Transverse colon (tissue), 4 donors: ENCODE results near the gene HDDC2. TPM values are rescaled to one million over a fixed set of nuclear protein-coding genes. Genes with fewer than 3 reads are reported as not detected.

ENCODE experiments used
- DNase-seq: peaks from one replicate; pipeline ENCODE4 v3.0.0-alpha.2; 2019
- H3K27ac ChIP-seq, 4 donors: fragments of 200-600 bp; sonication (generic); 2 replicates each; pipeline ENCODE4 v1.5.1; 2016 to 2018; ENCODE audit warnings: inconsistent platforms in 4 of 4
- H3K27me3 ChIP-seq: fragments of 200-600 bp; sonication (generic); 2 replicates; pipeline ENCODE4 v1.5.1; 2017; ENCODE audit warnings: inconsistent platforms
- H3K36me3 ChIP-seq, 4 donors: fragments of 200-600 bp; sonication (generic); 2 replicates each; pipeline ENCODE4 v1.5.1; 2017 to 2019; ENCODE audit warnings: inconsistent platforms in 4 of 4
- H3K4me1 ChIP-seq, 4 donors: fragments of 200-600 bp; sonication (generic); 2 replicates each; pipeline ENCODE4 v1.5.1; 2017 to 2020; ENCODE audit warnings: inconsistent platforms in 4 of 4
- H3K4me3 ChIP-seq, 4 donors: fragments of 200-600 bp; sonication (generic); 1 replicate in 1 of 4; 2 replicates in 3 of 4; pipeline versions ENCODE4 v1.5.1 to v1.6.1; 2017 to 2019; ENCODE audit warnings: inconsistent platforms in 4 of 4
- H3K9me3 ChIP-seq, 2 donors: fragments of 200-600 bp; sonication (generic); 2 replicates each; pipeline ENCODE4 v1.5.1; 2017 to 2019; ENCODE audit warnings: inconsistent platforms in 2 of 2
- CTCF ChIP-seq, 5 experiments: fragments of 200-600 bp in 3 of 5; fragments of 450-650 bp in 2 of 5; sonication (generic) in 3 of 5; IDR thresholded peaks; 1 replicate in 2 of 5; 2 replicates in 3 of 5; pipeline ENCODE4 v1.5.1; 2016 to 2017; ENCODE audit warnings: antibody characterized with exemption in 5 of 5, inconsistent platforms in 3 of 5, mild to moderate bottlenecking in 2 of 5, moderate library complexity in 1 of 5
- EP300 ChIP-seq: sonication (generic); formaldehyde crosslinking; IDR thresholded peaks from one replicate; pipeline ENCODE4 v1.6.1; 2017; ENCODE audit warnings: antibody characterized with exemption, low read depth
- POLR2A ChIP-seq: fragments of 450-650 bp; IDR thresholded peaks from one replicate; pipeline ENCODE4 v1.6.1; 2016; ENCODE audit warnings: antibody characterized with exemption, mild to moderate bottlenecking, moderate library complexity
- POLR2AphosphoS5 ChIP-seq, 3 donors: sonication (generic); formaldehyde crosslinking; IDR thresholded peaks; one replicate each; pipeline ENCODE4 v1.6.1; 2016; ENCODE audit warnings: antibody characterized with exemption in 3 of 3
- WGBS, 2 donors: methylation state at CpG; one replicate each; pipeline ENCODE4 v1.1.5; 2018; ENCODE audit warnings: low coverage in 1 of 2; 5-methylcytosine and 5-hydroxymethylcytosine counted together
- in situ Hi-C, 4 donors: fragments of 200-750 bp; cut with MboI; loops; one replicate each; pipeline versions ENCODE4 v1.15.0 to v1.15.1; 2017; ENCODE audit warnings: low sequenced_read_pairs in 3 of 4, low pct_ligation_motif_present in 1 of 4, low pct_unique_long_range_greater_than_20kb in 1 of 4
- intact Hi-C: fragments of 100-400 bp; cut with DNase I; formaldehyde crosslinking; loops from one replicate; pipeline ENCODE4 v1.15.1; 2023; ENCODE audit warnings: low total_unique reads
- total RNA-seq, 4 donors: library from RNA; depleted of rRNA; stranded (reverse); fragments of >200 nt; gene quantifications; one replicate each; pipeline ENCODE4 v1.1.0, GENCODE V29; 2016

The HDDC2 gene
- total RNA-seq, 4 donors from 2014 or later: 7.2 to 42.4 (median 25.7) TPM

GRCh38 chr6:125254321-125254720 is 47.4 kb downstream of the HDDC2 start:
- no peak for DNase-seq
- no peaks in the 10 kb centered on the region for H3K9me3 ChIP-seq
- in situ Hi-C loops (no loop called here), intact Hi-C loops (no loop called here)
- H3K27me3 ChIP-seq: no peaks in the 10 kb centered on the region
- no peaks in the 10 kb centered on the region for H3K36me3 ChIP-seq
- TF ChIP-seq POLR2A (no peak), POLR2AphosphoS5 (IDR thresholded peaks at IDR 0.05) (no peak), CTCF (IDR thresholded peaks at IDR 0.05) (no peak), EP300 (no peak)
- H3K4me1 ChIP-seq: peaks cover 0 to 3% (median 0%) of the 10 kb centered on the region in 4 donors
- 89 to 92% methylated on average over 3 of the region's 3 CpGs for WGBS, 2 donors
- no peak overlapping the region for H3K4me3 ChIP-seq
- no peak overlapping the region for H3K27ac ChIP-seq

- no peak overlapping the region for H3K4me3 ChIP-seq
- H3K9me3 ChIP-seq: no peaks in the 10 kb centered on the region
- no peak for DNase-seq
- H3K27ac ChIP-seq: no peak overlapping the region
- TF ChIP-seq EP300 (no peak), CTCF (IDR thresholded peaks at IDR 0.05) (no peak), POLR2A (no peak), POLR2AphosphoS5 (IDR thresholded peaks at IDR 0.05) (no peak)
- peaks cover 0 to 3% (median 0%) of the 10 kb centered on the region in 4 donors for H3K4me1 ChIP-seq
- 93 to 95% methylated on average over 2 of the region's 2 CpGs for WGBS, 2 donors
- H3K27me3 ChIP-seq: no peaks in the 10 kb centered on the region
- H3K36me3 ChIP-seq: no peaks in the 10 kb centered on the region
- in situ Hi-C loops: no loop called here
- intact Hi-C loops: no loop called here
Observed at GRCh38 chr6:125253881-125254280, 47.9 kb downstream of the HDDC2 start.

DNA sequence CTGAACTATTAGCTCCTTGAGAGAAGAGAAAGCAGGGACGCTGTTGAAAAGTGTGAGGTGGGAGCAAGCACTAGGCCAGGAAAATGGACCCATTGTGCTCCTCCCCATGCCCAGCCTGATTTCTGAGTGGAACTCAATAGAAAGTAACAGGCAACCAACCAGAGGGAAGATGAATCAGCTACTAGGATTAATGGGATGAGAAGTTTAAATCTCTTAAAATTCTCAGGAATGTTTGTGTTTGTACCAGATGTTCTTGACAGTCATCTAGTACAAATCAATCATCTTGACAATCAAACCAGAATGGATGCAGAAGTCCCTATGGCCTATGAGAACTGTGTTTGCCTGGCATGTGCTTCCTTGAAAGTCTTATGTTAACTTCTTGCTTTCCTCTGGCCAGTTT is 48.9 kb downstream of the HDDC2 start:
- DNase-seq: no peak
- Histone ChIP-seq H3K36me3 (no peaks in the 10 kb centered on the region), H3K27ac (no peak overlapping the region), H3K4me3 (no peak overlapping the region), H3K27me3 (no peaks in the 10 kb centered on the region), H3K9me3 (no peaks in the 10 kb centered on the region), H3K4me1 (peaks cover 0 to 3% (median 0%) of the 10 kb centered on the region in 4 donors)
- TF ChIP-seq EP300 (no peak), POLR2AphosphoS5 (IDR thresholded peaks at IDR 0.05) (no peak), CTCF (IDR thresholded peaks at IDR 0.05) (no peak), POLR2A (no peak)
- in situ Hi-C loops (no loop called here), intact Hi-C loops (no loop called here)
- 50 to 91% methylated on average over 1 of the region's 1 CpG for WGBS, 2 donors

DNA sequence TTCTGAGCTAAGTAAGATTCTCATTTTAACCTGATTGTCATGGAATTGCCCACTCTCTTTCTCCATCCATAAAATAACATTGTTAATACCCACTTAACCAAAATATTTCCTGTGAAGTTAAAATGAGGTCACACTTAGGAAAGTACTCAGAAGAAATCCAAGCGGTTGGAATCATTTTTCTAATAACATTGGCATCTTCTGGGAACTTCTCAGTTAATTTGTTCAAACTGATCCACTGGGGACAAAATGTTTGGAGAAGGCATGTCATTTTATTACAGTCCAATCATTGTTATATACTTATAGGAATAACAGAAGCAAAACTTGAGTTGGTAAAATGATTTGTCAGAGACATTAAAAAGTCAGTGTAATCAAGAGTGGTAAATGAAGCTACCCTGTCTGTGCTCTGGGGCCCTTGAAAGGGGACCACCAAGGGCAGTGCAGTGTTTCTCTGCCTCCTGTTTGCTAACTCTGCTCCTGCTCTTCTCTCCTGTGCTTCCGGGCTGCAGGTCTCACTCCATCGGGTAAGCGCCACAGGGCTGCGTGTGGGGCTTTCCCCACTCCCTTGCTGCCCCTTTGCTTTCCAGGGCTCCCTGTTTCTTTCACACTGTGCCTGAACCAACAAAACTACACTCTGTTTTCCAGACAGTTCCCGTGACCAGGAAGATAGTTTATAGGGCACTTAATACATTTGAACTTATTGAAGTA is 50.1 kb downstream of the HDDC2 start:
- Histone ChIP-seq H3K4me3 (no peak overlapping the region), H3K36me3 (no peaks in the 10 kb centered on the region), H3K27ac (no peak overlapping the region), H3K4me1 (peaks cover 0 to 7% (median 0%) of the 10 kb centered on the region in 4 donors), H3K27me3 (no peaks in the 10 kb centered on the region), H3K9me3 (no peaks in the 10 kb centered on the region)
- in situ Hi-C loops: no loop called here
- intact Hi-C loops: no loop called here
- DNase-seq: no peak
- TF ChIP-seq POLR2A (no peak), POLR2AphosphoS5 (IDR thresholded peaks at IDR 0.05) (no peak), CTCF (IDR thresholded peaks at IDR 0.05) (no peak), EP300 (no peak)
- WGBS, 2 donors: 50 to 75% methylated on average over 1 to 6 of the region's 6 CpGs
